Measurements from ENCODE around the gene DNAH17. TPM values are rescaled to one million over a fixed set of nuclear protein-coding genes. Genes with fewer than 3 reads are reported as not detected.

Gene DNAH17
- total RNA-seq, 1 experiment from 2014 or later, result 1.7 TPM

DNA sequence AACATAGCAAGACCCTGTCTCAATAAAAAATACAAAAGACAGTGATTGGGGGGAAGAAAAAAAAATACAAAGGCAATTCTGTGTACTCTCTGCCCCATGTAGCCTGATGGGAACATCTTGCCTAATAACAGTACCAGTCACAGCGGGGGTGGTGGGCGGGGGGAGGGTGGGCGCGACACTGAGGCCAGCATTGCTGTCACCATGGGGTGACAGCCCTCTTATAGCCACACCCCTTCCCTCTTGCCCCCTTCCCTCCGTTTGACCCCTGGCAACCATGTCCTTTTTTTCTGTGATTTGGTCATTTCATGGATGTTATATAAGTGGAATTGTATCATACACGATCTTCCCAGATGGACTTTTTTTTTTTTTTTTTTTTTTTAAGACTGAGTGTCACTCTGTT, 80.9 kb downstream of the DNAH17 start:
- DNase-seq (ENCODE audit: low read depth), result no peak

DNA sequence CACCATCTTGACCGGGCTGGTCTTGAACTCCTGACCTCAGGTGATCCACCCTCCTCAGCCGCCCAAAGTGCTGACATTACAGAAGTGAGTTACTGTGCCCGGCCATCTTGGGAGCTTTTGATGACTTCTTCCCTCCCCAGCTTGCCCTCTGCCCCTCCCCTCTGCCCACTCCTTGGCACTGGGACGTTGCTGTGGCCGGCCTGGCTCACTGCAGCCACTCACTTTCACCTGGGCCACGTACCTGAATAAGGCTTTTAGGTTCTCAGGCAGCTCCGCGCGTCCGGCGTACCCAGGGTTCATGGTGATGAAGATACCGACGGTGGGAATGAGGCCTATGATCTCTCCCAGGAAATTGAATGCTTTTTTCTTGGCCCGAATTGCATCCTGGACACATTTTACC, 81.6 kb downstream of the DNAH17 start:
- DNase-seq (ENCODE audit: low read depth), result no peak

DNA sequence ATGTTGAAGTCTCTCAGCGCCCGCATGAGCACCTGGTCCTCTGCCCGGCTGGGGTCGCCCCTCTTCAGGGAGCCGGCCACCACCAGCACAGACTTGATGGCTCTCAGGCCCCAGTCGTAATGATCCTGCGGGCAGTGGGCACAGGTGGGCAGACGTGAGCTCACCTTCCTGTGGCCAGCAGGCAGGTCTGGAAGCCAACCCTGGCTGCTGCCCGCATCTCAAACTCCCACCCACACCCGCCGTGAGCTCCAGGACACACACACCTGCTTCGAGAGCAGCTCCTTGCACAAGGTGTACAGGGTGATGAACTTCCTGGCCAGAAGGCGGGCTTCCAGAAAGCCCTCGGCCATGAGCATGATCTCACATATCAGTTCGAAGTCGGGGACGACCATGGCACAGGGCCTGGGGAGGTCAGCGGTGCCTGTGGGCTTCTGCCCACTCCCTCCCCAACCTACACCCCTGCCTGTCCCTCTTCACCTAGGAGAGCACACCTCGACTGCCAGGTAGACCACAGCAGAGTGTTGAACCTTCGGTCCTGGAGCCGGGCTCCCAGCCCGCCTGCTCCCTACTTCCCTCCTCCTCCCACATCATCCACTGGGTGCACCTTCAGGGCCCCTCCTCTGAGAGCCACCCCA, 82.4 kb downstream of the DNAH17 start:
- DNase-seq (ENCODE audit: low read depth), result no peak

DNA sequence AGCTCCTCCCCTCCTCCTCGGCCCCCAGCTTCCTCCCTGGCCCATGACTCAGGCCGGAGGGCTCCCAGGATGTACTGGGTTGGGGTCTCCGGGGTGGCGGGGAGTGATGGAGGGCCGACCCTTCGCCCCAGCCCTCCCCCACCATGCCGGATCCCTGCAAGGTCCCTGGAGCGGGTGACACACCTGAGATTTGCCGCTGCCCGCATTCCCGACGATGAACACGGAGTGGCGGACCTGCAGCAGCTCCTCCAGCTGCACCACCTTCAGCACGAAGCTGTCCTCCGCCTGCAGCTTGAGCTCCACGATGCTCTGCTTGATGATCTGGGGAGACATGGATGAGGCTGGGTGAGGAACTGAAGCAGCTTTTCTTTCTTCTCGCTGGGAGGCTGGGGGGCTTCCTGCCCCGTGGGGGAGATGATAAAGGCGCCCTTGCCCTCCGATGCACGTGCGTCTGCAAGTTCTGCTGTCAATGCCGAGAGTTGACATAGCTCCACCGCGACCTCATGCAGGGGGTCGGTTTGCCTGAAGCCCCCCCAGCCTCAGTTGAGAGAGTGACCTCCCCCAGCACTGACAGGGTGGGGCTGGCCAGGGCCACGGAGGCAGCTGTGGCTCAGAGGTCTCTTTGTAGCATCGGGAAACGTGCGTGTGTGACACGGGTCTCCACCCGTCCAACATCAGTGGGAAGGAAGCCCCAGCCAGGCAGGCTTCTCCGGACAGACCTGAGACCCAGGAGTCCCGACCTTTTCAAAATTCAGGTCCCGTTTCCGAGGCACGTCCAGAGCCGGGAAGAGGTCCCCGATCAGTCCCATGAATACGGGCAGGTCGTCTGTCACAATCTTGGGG, 83.1 kb downstream of the DNAH17 start:
- DNase-seq (ENCODE audit: low read depth), result no peak

DNA sequence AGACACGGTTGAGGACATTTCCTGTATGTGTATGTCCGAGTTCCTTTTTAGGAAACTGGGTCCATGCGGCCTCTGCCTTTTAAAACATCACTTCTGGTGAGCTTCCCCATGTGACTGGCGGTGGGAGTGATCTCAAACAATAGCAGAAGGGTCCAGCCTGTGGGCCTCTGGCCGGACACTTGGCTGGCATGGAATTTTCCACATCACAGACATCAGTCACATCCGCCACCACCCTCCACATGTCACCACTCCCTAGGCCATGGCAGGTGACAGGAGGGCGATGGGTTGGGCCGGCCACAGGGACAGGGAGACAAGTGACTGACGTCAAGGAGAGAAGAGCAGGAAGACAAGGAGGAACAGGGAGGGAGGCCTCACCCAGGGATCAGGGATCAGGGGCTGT, 83.7 kb downstream of the DNAH17 start:
- no peak for DNase-seq (ENCODE audit: low read depth)

DNA sequence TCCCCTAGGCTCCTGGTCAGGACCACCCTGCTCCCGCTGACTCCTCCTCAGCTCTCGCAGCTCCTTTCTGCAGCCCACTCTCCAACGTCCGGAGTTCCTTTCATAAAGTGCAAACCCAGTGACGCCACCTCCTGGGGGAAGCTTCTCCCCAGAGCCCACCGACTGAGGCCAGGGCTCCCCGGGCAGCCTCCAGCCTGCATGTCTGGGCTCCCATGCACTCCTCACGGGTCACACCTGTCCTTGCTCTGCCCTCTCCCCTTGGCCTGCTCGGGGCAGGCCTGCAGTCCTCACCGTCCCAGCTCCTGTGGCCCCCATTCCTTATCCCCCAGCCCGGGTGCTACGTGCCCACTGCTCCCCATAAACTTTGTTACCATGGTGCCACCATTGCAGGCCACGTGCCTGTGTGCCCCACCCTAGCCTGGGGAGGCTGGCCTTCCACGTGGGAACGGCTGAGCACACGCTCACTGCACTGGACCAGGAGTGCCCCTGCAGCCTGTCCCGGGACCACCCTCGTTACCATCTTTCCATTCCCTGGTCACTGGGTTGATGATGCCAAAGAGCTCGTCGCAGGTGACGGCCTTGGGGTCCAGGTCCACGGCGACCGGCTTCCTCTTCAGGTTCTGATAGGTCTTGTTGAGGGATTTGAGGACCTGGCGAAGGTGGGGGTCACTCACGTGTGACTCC, 84.9 kb downstream of the DNAH17 start:
- no peak for DNase-seq (ENCODE audit: low read depth)

DNA sequence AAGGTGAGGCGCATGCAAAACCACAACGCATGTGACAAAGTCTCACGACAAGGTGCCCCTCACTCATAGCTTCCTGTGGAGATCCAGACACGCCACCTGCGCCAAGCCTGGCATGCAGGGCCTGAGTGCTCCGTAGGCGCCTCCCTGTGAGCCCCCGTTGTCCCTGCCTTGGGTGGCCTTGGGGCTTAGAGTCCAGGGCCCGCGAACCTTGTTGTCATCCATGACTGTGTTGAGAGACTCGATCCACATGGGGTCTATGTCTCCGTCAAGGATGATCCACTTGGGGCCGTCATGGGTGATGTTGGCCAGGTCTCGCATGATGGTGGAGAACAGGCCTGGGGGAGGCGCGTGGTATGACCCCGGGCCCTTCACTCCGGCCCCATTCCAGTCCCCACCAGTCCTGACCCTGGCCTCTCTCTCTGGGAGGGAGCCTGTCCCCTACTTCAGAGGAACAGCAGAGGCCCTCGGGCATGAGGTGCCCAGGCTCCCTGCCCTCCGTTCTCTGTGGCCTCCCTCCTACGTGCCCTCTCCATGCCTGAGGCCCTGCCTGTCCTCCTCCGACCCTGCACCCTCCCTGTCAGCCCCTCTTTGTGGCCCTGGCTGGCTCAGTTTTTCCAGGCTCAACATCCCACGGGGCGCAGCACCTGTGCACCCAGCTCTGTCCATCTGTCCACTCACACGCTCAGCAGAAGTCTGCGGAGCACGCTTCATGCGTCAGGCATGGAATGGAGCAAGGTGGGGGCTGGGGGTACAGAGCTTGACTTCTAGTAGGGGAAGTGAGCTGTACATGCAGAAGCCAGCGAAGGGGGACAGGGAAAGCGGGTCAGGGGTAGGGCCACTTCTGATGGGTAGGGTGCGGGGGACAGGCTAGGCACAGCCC, 85.7 kb downstream of the DNAH17 start:
- no peak for DNase-seq (ENCODE audit: low read depth)

DNA sequence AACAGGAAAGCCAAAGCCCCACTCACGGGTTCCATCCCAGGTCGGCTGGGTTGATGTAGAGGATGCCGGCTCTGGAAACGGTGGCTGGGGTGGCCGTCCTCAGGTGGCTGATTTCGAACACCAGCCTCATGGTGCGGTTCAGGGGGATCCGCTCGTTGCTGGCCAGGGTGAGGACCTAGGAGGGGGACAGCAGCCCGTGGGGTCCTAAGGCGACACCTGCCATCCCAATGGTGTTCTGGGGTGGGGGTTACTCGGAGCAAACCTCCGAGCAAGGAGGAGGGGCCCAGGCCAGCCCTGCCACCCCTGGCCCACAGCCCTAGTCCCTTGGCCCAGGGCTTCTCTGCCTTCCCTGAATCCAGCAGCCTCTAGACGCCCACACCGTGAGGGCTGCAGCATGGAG, 86.5 kb downstream of the DNAH17 start:
- no peak for DNase-seq (ENCODE audit: low read depth)

DNA sequence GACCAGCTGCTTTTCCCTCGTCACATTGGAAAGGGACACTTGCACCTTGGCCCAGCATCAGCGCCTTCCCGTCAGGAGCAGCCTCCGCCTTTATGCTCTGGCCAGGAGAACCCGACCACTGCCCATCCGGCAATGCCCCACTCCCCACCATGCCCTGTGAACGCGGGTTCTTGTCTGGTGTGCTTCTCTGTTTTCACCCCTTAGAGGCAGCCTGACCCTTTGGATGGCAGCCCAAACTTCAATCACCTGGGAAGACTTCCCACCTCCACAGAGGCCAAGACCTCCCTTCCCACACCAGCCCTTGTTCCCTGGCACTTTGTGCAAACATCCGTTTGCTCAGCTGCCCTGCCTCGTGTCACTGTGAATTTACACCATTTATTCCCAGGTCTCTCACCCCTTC, 87.0 kb downstream of the DNAH17 start:
- DNase-seq (ENCODE audit: low read depth), result no peak

DNA sequence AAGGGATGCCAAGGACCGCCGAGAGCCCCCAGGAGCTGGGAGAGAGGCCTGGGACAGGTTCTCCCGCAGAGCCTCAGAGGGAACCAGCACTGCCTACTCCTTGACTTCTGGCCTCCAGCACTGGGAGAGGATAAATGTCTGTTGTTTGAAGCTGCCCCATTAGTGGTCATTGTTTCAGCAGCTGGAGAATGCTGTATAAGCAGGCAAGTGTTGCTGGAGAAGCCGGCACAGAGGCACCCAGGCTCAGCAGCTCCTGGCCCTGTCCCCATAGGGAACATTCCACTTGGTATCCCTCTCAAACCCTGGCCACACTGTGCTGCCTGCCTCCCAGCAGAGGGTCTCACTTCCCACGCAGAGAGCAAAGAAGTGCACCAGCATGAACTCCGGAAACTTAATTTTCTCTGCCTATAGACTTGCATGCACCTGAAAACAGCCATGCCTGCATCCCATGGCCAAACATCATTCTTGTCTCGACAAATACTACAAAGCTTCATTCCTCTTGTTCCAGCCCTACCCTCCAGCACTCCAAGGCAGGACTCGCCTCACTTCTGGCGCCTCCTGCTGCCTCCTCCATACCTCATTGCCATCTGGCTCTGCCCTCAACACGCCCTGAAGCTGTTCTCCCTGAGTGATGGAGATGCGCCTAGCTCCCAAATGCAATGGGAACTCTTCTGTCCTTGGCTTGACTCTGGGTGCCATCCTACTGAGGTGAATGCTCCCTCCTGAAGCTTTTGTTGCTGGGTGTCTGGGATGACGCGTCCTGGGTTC, 88.1 kb downstream of the DNAH17 start:
- DNase-seq (ENCODE audit: low read depth), result no peak

DNA sequence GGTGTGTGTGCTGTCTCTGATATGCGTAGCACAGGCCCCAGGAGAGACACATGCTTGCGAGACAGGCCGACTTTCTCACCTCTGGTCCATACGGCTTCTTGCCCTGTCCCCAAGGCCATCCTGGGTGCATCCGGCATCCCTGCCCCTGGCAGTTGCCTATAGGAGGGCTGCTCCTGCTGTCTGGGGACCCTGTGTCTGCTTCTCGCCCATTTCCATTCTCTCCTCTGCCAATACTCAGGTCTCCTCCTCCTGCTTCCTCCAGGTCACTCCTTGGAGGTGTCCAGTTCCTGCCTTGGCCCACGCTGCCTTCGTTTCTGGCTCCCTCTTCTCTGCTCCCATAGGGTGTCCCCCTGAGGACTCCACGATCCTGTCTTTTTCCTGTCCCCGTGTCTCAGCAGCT, 89.0 kb downstream of the DNAH17 start:
- DNase-seq (ENCODE audit: low read depth), result no peak

DNA sequence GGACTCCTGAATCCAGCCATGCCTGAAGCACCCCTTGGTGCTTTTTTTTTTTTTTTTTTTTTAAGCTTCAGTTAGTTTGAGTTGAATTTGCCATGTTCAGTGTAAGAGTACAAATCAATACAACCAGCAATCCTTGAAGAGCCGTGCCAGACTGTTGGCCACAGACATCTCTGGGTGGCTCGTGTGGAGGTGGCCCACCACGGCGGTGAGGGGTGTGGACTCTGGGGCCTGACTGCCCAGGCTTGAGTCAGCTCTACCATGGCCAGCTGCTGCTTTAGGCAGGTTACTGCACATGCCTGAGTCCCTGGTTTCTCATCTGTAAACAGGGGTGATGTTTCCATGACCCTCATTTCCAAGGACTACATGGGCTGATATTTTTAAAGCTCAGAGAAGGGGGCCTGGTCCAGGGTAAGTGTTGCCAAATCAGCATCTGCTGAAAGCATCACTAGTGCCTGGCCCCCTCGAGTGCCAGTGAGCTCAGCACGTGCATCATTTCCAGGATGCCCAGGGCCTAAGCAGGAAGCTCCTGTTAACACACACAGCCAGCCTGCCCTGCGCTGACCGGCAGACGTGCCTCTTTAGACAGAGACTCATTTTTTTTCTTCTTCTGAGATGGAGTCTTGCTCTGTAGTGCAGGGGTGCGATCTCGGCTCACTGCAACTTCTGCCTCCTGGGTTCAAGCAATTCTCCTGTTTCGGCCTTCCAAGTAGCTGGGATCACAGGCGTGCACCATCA, 90.1 kb downstream of the DNAH17 start:
- no peak for DNase-seq (ENCODE audit: low read depth)

DNA sequence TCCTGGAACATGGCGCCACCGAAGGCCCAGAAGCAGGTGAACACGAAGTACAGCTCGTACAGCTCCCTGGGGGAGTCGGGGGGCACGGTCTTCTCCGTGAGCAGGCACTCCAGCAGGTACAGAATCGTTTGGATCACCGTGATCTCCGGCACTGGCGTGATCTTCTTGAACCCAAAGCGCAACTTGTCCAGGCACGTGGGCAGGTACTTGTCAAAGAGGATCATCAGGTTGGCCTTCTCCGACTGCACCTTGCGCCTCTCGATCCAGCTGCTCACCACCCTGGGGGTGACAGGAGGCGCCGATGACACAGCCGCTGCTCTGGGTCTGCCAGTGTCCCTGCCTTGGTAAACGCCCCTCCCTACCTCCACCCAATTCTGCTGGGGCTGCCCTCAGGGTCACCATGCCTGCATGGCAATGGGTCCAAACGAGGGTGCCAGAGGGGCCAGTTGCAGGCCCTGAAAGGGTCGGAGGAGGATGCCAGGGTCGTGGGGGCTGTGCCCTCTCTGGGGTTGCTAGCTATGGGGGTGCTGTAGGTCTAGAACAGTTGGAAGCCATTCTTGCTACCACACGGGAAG, 90.9 kb downstream of the DNAH17 start:
- no peak for DNase-seq (ENCODE audit: low read depth)

DNA sequence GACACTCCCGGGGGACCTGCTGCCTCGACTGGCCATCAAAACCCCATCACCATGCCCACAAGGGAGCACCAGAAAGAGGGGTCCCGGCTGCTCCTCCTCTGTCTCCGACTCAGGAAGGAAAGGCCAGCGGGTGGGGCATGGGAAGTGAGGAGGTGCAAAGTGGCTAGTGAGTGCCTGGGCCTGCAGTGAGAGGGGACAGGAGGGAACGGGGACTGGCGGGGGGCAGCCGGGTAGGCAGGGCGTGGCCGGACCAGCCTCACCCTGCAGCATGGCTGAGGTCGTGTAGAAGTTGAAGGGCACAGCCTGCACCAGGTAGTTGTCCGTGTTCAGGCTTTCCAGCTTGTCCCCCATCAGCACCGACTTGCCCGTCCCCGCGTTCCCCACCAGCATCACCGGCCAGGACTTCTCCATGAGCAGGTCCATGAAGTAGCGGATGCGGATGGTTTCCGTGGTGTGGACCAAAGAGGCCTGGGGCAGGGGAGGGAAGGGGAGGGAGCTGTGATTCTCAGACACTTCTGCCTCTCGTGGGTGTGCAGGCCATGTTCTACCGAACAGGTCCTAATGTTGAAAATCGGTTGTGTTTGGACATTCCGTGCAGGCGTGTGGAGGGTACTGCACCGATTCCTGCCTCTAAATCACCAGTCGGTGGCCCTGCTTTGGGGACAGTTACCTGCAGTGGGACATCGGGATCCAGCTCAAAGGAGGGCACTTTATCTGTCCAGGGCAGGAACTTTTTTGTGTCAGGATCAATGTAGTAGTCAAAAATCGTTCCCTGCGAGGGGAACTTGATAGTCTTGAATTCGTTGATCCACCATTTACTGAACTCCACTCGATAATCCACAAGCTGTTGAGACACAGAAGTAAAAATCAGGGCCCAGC, 91.7 kb downstream of the DNAH17 start:
- DNase-seq (ENCODE audit: low read depth), result no peak

DNA sequence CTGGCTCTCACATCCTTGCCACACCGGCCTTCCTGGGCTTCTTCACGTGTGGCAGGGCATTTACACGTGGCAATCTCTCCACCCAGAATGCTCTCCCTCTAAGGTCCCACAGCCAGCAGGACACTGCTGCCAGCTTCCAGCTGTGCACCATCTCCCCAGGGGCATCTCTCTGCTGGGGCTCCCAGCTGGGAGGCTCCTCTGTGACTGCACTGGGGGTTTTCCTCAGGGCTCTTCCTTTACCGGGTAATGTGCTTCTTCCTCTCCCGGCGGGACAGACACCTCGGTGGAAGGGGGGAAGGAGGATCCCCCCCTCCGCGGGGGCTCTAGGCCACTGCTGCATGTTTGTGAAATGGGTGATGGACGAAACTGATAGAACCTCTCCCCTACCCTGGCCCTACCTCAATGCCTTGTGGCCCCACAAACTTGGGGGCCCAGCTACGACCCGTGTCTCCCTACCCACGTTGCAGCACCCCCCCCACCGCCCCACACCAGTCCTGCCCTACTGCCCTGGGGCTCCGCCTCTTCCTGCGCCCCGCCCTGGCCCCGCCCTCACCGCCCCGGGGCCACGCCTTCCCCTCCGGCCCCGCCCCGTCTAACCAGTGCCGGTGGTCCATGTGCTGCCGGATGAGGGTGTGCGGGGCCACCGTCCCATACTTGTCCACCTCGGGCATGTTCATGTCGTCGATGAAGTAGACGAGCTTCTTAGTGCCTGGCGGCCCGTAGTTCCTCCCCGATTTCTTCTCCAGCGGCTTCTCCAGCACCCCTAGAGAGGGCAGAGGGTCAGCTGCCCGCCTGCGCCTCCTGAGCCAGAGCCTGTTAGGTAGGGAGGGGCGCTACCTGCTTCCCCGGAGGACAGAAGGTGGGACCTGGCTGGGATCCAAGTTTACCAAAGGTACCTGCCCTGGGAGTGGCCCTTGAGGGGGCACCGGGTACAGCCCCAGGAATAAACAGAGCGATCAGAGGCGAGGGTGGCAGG, 92.6 kb downstream of the DNAH17 start:
- DNase-seq (ENCODE audit: low read depth), result peak; percentile 62

DNA sequence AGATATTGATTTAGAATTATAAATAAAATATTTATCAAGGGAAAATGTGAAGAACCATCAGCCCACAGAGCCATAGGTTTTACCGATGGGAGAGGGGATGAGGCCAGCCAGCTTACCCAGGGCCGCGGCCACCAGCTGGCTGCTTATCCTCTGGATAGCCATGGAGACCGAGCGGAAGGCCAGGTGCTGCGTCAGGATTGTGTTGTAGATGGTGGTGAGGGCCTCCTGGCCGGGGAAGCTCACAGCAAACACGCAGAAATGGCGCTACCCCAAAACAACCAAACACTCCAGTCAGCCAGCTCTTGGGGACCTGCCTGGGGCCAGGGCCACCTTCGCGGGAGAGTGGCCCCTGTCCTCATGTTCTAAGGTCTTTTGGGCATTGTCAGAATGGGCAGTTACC, 97.8 kb downstream of the DNAH17 start:
- no peak for DNase-seq (ENCODE audit: low read depth)

DNA sequence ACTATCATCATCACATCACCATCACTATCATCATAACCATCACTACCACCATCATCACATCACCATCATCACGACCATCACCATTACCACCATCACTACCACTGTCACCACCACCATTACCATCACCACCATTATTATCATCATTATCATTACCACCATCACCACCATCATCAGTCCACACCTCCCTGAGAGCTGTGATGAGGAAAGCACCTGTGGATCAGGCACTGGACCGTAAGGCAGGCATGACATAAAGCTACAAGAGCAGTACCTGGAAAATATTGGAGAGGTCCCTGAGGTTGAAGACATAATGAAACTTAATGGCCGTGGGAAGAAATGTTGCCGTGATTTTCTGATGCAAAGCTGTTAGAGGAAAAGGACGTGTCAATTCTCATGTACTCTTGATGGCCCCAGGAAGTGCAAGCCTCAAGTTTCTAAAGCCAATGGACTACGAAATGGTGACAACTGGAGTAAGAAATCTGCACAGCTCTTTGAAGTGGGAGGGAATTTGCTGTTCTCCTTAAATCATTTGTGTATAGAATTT, 98.4 kb downstream of the DNAH17 start:
- DNase-seq (ENCODE audit: low read depth), result no peak
